Heart right ventricle (tissue), 16 donors: ENCODE measurements around the gene XRCC5. TPM values are rescaled to one million over a fixed set of nuclear protein-coding genes. Genes with fewer than 3 reads are reported as not detected.
A peak's percentile ranks its signal among the peaks of the same experiment; 100 is the strongest.

ENCODE experiments used
- ATAC-seq, 8 donors: fragments of 200-7000 bp; cut with Tn5 transposase; one replicate each; pipeline ENCODE4 v1.9.1; 2020; ENCODE audit warnings: mild to moderate bottlenecking in 8 of 8, moderate library complexity in 8 of 8, moderate number of reproducible peaks in 1 of 8
- DNase-seq, 2 donors: peaks; one replicate each; pipeline ENCODE4 v3.0.0-alpha.2; 2020
- H3K27ac ChIP-seq, 10 donors: fragments of 200-600 bp; sonication (generic) in 2 of 10; one replicate each; pipeline versions ENCODE4 v1.5.0 to v1.8.0; 2020 to 2022; ENCODE audit warnings: mild to moderate bottlenecking in 3 of 10
- H3K27me3 ChIP-seq, 7 donors: fragments of 200-600 bp; one replicate each; pipeline ENCODE4 v1.8.0; 2021 to 2022; ENCODE audit warnings: mild to moderate bottlenecking in 2 of 7
- H3K36me3 ChIP-seq, 9 donors: fragments of 200-600 bp; sonication (generic) in 1 of 9; one replicate each; pipeline versions ENCODE4 v1.5.0 to v1.8.0; 2020 to 2022; ENCODE audit warnings: mild to moderate bottlenecking in 2 of 9
- H3K4me1 ChIP-seq, 9 donors: fragments of 200-600 bp; sonication (generic) in 1 of 9; one replicate each; pipeline versions ENCODE4 v1.5.0 to v1.8.0; 2020 to 2022; ENCODE audit warnings: mild to moderate bottlenecking in 4 of 9
- H3K4me3 ChIP-seq, 10 donors: fragments of 200-600 bp; sonication (generic) in 2 of 10; one replicate each; pipeline versions ENCODE4 v1.5.0 to v1.8.0; 2020 to 2022; ENCODE audit warnings: mild to moderate bottlenecking in 7 of 10, moderate library complexity in 2 of 10
- H3K9me3 ChIP-seq, 11 donors: fragments of 200-600 bp in 10 of 11; sonication (generic) in 2 of 11; one replicate each; pipeline versions ENCODE4 v1.5.0 to v1.8.0; 2013 to 2022; ENCODE audit warnings: mild to moderate bottlenecking in 2 of 11, control low read depth in 1 of 11, moderate library complexity in 1 of 11
- CTCF ChIP-seq, 9 donors: fragments of 200-600 bp; sonication (generic) in 2 of 9; IDR thresholded peaks; one replicate each; pipeline versions ENCODE4 v1.5.0 to v1.8.0; 2021 to 2022; ENCODE audit warnings: antibody characterized with exemption in 9 of 9, mild to moderate bottlenecking in 5 of 9, moderate library complexity in 1 of 9
- WGBS, 2 donors: extraction: QIAGEN DNeasy Blood & Tissue Kit; methylation state at CpG; one replicate each; pipeline ENCODE4 v1.1.7; 2013; ENCODE audit warnings: inconsistent platforms in 1 of 2; 5-methylcytosine and 5-hydroxymethylcytosine counted together
- intact Hi-C, 10 donors: fragments of 100-400 bp; cut with DNase I; formaldehyde crosslinking; loops; one replicate each; pipeline versions ENCODE4 v1.11.1 to v1.14.2; 2022
- polyA plus RNA-seq, 2 donors: library from polyadenylated mRNA; stranded (reverse); fragments of 200-250 nt; gene quantifications; one replicate each; pipeline ENCODE4 v1.2.3, GENCODE V29; 2013
- total RNA-seq, 10 donors: library from RNA; stranded (reverse); fragmentation: NEBNext Ultra II Directional in 3 of 10; extraction: Animal tissue kit (Norgen Biotek cat#: 25700) in 3 of 10; gene quantifications; one replicate each; pipeline versions ENCODE4 v1.2.1 to v1.2.4, GENCODE V29; 2021 to 2023
- donor health status: Arrhythmogenic right ventricular cardiomyopathy.
- donor health status: ischemic (EF 13 %, LVEDD 7.1; RV severe dilation, severe dysfunction).
- donor health status: healthy with polysubstance abuse.
- donor health status: DM: no; HTN: yes; CAD: no.
- donor health status: DM: no; HTN: no; CAD: no.
- donor health status: ischemic (EF 25% LVEDD 6.9; RV normal size, moderate dysfunction).
- donor health status: ischemic (EF 25% LVEDD 5.7; RV mildly dilated, moderate dysfunction).
- donor health status: healthy.
- donor health status: DM: yes; HTN: yes; CAD: no.
- donor health status: Ischemic cardiomyopathy.
- donor health status: ischemic (EF 35%, LVEDD 5.7; RV mildly dilated, moderate dysfunction).
- donor health status: nonischemic (EF 11% LVEDD 7.7; RV severe dilation, severe dysfunction).
- donor health status: DM: yes; HTN: yes; CAD: no.
- donor health status: PGD.
- donor health status: ischemic (EF 29% LVEDD 5.4; RV normal size, mild dysfunction).
- donor health status: nonischemic (EF 23%, LVEDD 6.1; RV moderate dilation, normal function).

Gene XRCC5
- total and polyA plus RNA-seq, 12 donors: 35.6 to 163 (median 134) TPM

GRCh38 chr2:216094701-216095100 is 14.4 kb upstream of the XRCC5 start:
- Histone ChIP-seq H3K27me3 (no peaks in the 10 kb centered on the region), H3K36me3 (no peaks in the 10 kb centered on the region), H3K9me3 (no peaks in the 10 kb centered on the region), H3K4me3 (no peak overlapping the region), H3K4me1 (no peaks in the 10 kb centered on the region), H3K27ac (no peak overlapping the region)
- 53 to 72% methylated on average over 3 of the region's 3 CpGs for WGBS, 2 donors
- DNase-seq: no peak
- TF ChIP-seq CTCF (IDR thresholded peaks at IDR 0.05): no peak
- ATAC-seq: no peak
- intact Hi-C loops: no loop called here

DNA sequence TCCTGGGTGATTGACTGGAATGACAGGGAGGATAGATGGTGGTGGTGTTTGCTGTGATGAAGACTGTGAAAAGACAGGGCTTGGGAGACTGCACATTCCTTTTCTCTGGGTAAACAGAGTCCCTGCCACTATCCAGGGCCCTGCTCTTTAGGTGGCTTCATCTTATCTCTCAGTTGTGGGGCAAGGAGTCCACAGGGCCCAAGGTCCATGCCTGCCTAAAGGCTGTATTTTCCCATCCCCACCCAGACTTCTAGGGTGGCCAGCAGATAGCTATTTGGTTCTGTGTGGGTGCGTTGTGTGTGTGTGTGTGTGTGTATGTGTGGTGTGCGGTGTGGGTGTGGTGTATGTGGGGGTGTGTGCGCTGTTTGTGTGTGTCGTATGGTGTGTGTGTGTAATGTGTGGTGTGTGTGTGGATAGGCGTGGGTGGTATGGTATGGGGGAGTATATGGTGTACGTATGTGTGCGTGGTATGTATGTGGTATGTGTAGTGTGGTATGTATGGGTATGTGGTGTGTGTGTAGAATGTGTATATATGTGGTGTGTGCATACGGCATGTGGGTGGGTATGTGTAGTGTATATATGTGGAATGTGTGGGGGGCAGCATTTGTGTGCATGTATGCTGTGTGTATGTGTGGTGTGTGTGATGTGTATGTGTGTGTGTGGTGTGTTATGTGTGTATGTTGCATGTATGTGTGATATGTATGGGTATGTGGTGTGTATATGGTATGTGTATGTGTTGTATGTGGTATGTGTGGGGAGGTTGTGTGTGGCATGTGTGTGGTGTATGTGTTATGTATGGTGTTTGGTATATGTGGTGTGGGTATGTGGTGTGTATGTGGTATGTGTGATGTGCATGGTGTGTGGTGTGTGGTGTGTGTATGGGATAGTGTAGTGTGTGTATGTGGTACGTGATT is 10.5 kb upstream of the XRCC5 start:
- no peaks in the 10 kb centered on the region for H3K36me3 ChIP-seq
- WGBS, 2 donors: 97% methylated on average over 9 of the region's 9 CpGs
- H3K4me1 ChIP-seq: no peaks in the 10 kb centered on the region
- intact Hi-C loops: no loop called here
- no peaks in the 10 kb centered on the region for H3K27me3 ChIP-seq
- no peak overlapping the region for H3K4me3 ChIP-seq
- H3K27ac ChIP-seq: no peak overlapping the region
- no peaks in the 10 kb centered on the region for H3K9me3 ChIP-seq
- ATAC-seq: no peak
- no peak for DNase-seq
- no peak for TF ChIP-seq CTCF (IDR thresholded peaks at IDR 0.05)

- no peaks in the 10 kb centered on the region for H3K9me3 ChIP-seq
- no peak for TF ChIP-seq CTCF (IDR thresholded peaks at IDR 0.05)
- intact Hi-C loops: no loop called here
- H3K36me3 ChIP-seq: no peaks in the 10 kb centered on the region
- H3K4me1 ChIP-seq: no peaks in the 10 kb centered on the region
- WGBS, 2 donors: 79 to 83% methylated on average over 4 of the region's 4 CpGs
- H3K27ac ChIP-seq: peak overlapping the region in 1 of 10 donors; percentile 19
- no peak overlapping the region for H3K4me3 ChIP-seq
- H3K27me3 ChIP-seq: no peaks in the 10 kb centered on the region
- DNase-seq (no peak), ATAC-seq (peak in 4 of 8 donors; percentile 27 to 66 (median 36))
Measured at GRCh38 chr2:216101109-216101508, 8.0 kb upstream of the XRCC5 start.

DNA sequence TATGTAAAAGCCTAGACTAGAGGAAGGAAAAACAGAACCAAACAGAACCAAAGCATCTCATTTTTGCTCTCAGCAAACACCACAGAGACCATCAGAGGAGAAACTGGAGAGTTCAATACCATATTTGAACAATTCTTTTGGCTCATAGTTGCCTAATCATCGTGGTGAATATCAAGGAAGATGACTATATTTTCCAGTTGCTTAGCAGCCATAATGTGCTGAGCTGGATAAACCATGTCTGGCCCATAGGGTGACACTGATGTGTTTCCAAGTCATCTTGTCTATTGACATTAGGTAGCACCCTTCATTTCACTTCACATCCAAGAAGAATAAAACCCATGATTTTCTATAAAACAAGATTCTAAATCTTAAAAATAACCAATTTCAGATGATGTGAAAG is 5.9 kb upstream of the XRCC5 start:
- peaks cover 0 to 2% (median 0%) of the 10 kb centered on the region in 9 donors for H3K4me1 ChIP-seq
- no peak for TF ChIP-seq CTCF (IDR thresholded peaks at IDR 0.05)
- no peak overlapping the region for H3K27ac ChIP-seq
- H3K27me3 ChIP-seq: peaks cover 0 to 3% (median 0%) of the 10 kb centered on the region in 7 donors
- H3K9me3 ChIP-seq: no peaks in the 10 kb centered on the region
- H3K36me3 ChIP-seq: no peaks in the 10 kb centered on the region
- ATAC-seq (no peak), DNase-seq (no peak)
- WGBS, 2 donors: 60 to 73% methylated on average over 1 of the region's 1 CpG
- intact Hi-C loops: no loop called here
- H3K4me3 ChIP-seq: no peak overlapping the region
